PFSK-1 (cell line): ENCODE measurements around the gene SIL1.

Experiments used
- FOXP2 ChIP-seq: optimal IDR thresholded peaks from 2 replicates; pipeline ENCODE3; 2011; ENCODE audit warnings: borderline replicate concordance, control low read depth, inconsistent platforms; ENCODE audit not compliant: insufficient read depth; ENCODE audit errors: extremely low read length, extremely low read depth
- POLR2AphosphoS5 ChIP-seq: IDR thresholded peaks from 2 replicates; pipeline ENCODE4 v1.6.1; 2012; ENCODE audit warnings: low read depth, mild to moderate bottlenecking, control low read depth, low read length, moderate library complexity
- REST ChIP-seq, 2 experiments: IDR thresholded peaks; 2 replicates each; pipeline versions ENCODE4 v1.6.1 to v1.8.0; 2011 to 2012; ENCODE audit warnings: low read depth in 2 of 2, low read length in 2 of 2, control low read depth in 1 of 2, inconsistent platforms in 1 of 2, mild to moderate bottlenecking in 1 of 2, moderate library complexity in 1 of 2; ENCODE audit not compliant: insufficient read depth in 1 of 2
- SIN3A ChIP-seq: IDR thresholded peaks from 2 replicates; pipeline ENCODE4 v1.6.1; 2012; ENCODE audit warnings: mild to moderate bottlenecking, low read length, moderate library complexity, borderline replicate concordance; ENCODE audit not compliant: insufficient read depth
- TAF1 ChIP-seq: IDR thresholded peaks from 2 replicates; pipeline ENCODE4 v1.6.1; 2012; ENCODE audit warnings: low read length, control low read depth, borderline replicate concordance; ENCODE audit not compliant: insufficient read depth

Gene SIL1

GRCh38 chr5:139157556-139157955, 40.6 kb downstream of the SIL1 start:
- TF ChIP-seq FOXP2 (no peak), POLR2AphosphoS5 (no peak), SIN3A (no peak), REST (IDR thresholded peaks at IDR 0.05; ENCODE audit: insufficient read depth in 1 of 2, low read depth in 2 of 2, low read length in 2 of 2) (no peak), TAF1 (no peak)

GRCh38 chr5:139156814-139157213, 41.4 kb downstream of the SIL1 start:
- TF ChIP-seq SIN3A (no peak), TAF1 (no peak), REST (IDR thresholded peaks at IDR 0.05; ENCODE audit: insufficient read depth in 1 of 2, low read depth in 2 of 2, low read length in 2 of 2) (no peak), FOXP2 (no peak), POLR2AphosphoS5 (no peak)

- TF ChIP-seq TAF1 (no peak), SIN3A (no peak), FOXP2 (no peak), POLR2AphosphoS5 (no peak), REST (IDR thresholded peaks at IDR 0.05; ENCODE audit: insufficient read depth in 1 of 2, low read depth in 2 of 2, low read length in 2 of 2) (no peak)
These were observed 42.8 kb downstream of the SIL1 start for GRCh38 chr5:139155333-139155732.

GRCh38 chr5:139151902-139152301, 46.3 kb downstream of the SIL1 start:
- TF ChIP-seq POLR2AphosphoS5 (no peak), REST (IDR thresholded peaks at IDR 0.05; ENCODE audit: insufficient read depth in 1 of 2, low read depth in 2 of 2, low read length in 2 of 2) (no peak)

- TF ChIP-seq TAF1 (no peak), FOXP2 (no peak), POLR2AphosphoS5 (no peak), REST (IDR thresholded peaks at IDR 0.05; ENCODE audit: insufficient read depth in 1 of 2, low read depth in 2 of 2, low read length in 2 of 2) (no peak), SIN3A (no peak)
These were observed 47.7 kb downstream of the SIL1 start for GRCh38 chr5:139150367-139150999.
